ENCODE data around the gene COL27A1. TPM values are rescaled to one million over a fixed set of nuclear protein-coding genes. Genes with fewer than 3 reads are reported as not detected.

COL27A1 gene
- polyA plus RNA-seq, 2 of the 4 experiments (the other 2 are of a cell fraction): 6.9 to 20.6 TPM

GRCh38 chr9:114348906-114349482 lies 193.7 kb downstream of the COL27A1 start:
- POLR2A ChIA-PET: interaction anchor here (1.2 kb wide), 1 partner anchor 238 kb away, joined by 6 read pairs; the partner anchor contains the start of gene ATP6V1G1
- CTCF ChIA-PET: interaction anchor here (0.7 to 3.4 kb wide), 3 partner anchors 10 to 263 kb away, joined by 3 to 15 read pairs (median 3); no protein-coding TSS in a partner anchor
- H3K4me2 ChIP-seq: peak overlapping the region; percentile 82

GRCh38 chr9:114349713-114350480 lies 194.6 kb downstream of the COL27A1 start:
- Histone ChIP-seq H3K4me1 (peaks cover 28% of the 10 kb centered on the region), H3K4me3 (no peak overlapping the region), H3K4me2 (peak overlapping the region; percentile 82), H3K27ac (peak overlapping the region; percentile 85 to 94), H3K9me3 (no peaks in the 10 kb centered on the region)
- CTCF ChIA-PET: interaction anchor here (0.6 to 3.4 kb wide), 5 partner anchors 11 to 588 kb away, joined by 3 to 15 read pairs (median 3); no protein-coding TSS in a partner anchor
- ATAC-seq: peak; percentile 9 to 16; a peak in 3 of 6 replicates
- no peak for TF ChIP-seq MAFK (IDR thresholded peaks at IDR 0.05; ENCODE audit: partially characterized antibody)
- TF ChIP-seq HOXA7 (CRISPR knock-in tag; IDR thresholded peaks at IDR 0.05): no peak
- peak; percentile 84 for TF ChIP-seq ZFP36 (IDR thresholded peaks at IDR 0.05; ENCODE audit: borderline replicate concordance, partially characterized antibody)
- no peak for TF ChIP-seq HES2 (IDR thresholded peaks at IDR 0.05)
- no peak for TF ChIP-seq EHF (CRISPR knock-in tag; IDR thresholded peaks at IDR 0.05)
- POLR2A ChIA-PET: interaction anchor here (1.2 kb wide), 1 partner anchor 237 kb away, joined by 6 read pairs; the partner anchor contains the start of gene ATP6V1G1
- 92% methylated on average over 10 of the region's 10 CpGs for WGBS (ENCODE audit: missing lambda C conversion rate)
- no peak for FAIRE-seq
- no peak for DNase-seq (ENCODE audit: low read depth in 1 of 2, low spot score in 1 of 2)

More at GRCh38 chr9:114348906-114349482, 193.7 kb downstream of the COL27A1 start:
- Histone ChIP-seq H3K9me3 (no peaks in the 10 kb centered on the region), H3K27ac (peak overlapping the region; percentile 85 to 94), H3K4me1 (peaks cover 26% of the 10 kb centered on the region), H3K4me3 (peak overlapping the region; percentile 25; the same call in 2 of the 3 replicates)
- DNase-seq (ENCODE audit: low read depth in 1 of 2, low spot score in 1 of 2) (peak; percentile 82 to 90), ATAC-seq (peak; percentile 91 to 93), FAIRE-seq (peak; percentile 23)
- TF ChIP-seq MYC (IDR thresholded peaks at IDR 0.05; ENCODE audit: borderline replicate concordance, low read length) (peak; percentile 45), RFX5 (IDR thresholded peaks at IDR 0.05) (no peak), POLR2AphosphoS2 (conservative IDR thresholded peaks at IDR 0.05; ENCODE audit: low read length) (no peak), HDAC2 (IDR thresholded peaks at IDR 0.05) (no peak), CEBPB (IDR thresholded peaks at IDR 0.05) (peak in 1 of 2 experiments; percentile 53; a peak in 2 of 4 replicates), FOSL2 (IDR thresholded peaks at IDR 0.05) (peak; percentile 39), FOSL2 (CRISPR knock-in tag; IDR thresholded peaks at IDR 0.05) (peak; percentile 76), FOSB (CRISPR knock-in tag; IDR thresholded peaks at IDR 0.05) (no peak), TP53 (CRISPR knock-in tag; IDR thresholded peaks at IDR 0.05) (no peak), JUN (IDR thresholded peaks at IDR 0.05) (peak in 1 of 2 experiments; percentile 37; a peak in 3 of 5 replicates), TFCP2L1 (CRISPR knock-in tag; IDR thresholded peaks at IDR 0.05) (no peak), JUNB (IDR thresholded peaks at IDR 0.05) (peak; percentile 64; the same call in 1 of the 2 replicates), PBX3 (IDR thresholded peaks at IDR 0.05) (peak; percentile 66)
- WGBS (ENCODE audit: missing lambda C conversion rate): 2% methylated on average over 7 of the region's 9 CpGs

- CTCF ChIA-PET: interaction anchor here (0.6 to 1.6 kb wide), 7 partner anchors 11 to 1751 kb away, joined by 3 to 6 read pairs (median 3); no protein-coding TSS in a partner anchor
- Histone ChIP-seq H3K4me1 (peaks cover 28% of the 10 kb centered on the region), H3K9me3 (no peaks in the 10 kb centered on the region), H3K4me2 (no peak overlapping the region), H3K4me3 (no peak overlapping the region), H3K27ac (peak overlapping the region; percentile 85 to 94; a peak in 4 of 6 replicates)
- no peak for ATAC-seq
- no peak for DNase-seq (ENCODE audit: low read depth in 1 of 2, low spot score in 1 of 2)
- POLR2A ChIA-PET: no interaction called here
- TF ChIP-seq SMC3 (IDR thresholded peaks at IDR 0.05): no peak
- 89% methylated on average over 16 of the region's 16 CpGs for WGBS (ENCODE audit: missing lambda C conversion rate)
- no peak for FAIRE-seq
These were observed 195.5 kb downstream of the COL27A1 start for GRCh38 chr9:114350636-114351401.

Measured in A549 (cell line).